Suprapubic skin (tissue), 4 donors: ENCODE data around the gene GALNT17. TPM values are rescaled to one million over a fixed set of nuclear protein-coding genes. Genes with fewer than 3 reads are reported as not detected.
"Not testable (repeated sequence)": the region's sequence is repeated elsewhere in the genome, so short reads cannot be mapped to it uniquely, and the experiment has no call there.

Source experiments
- DNase-seq, 2 donors: peaks; one replicate each; pipeline ENCODE4 v3.0.0-alpha.2; 2019; ENCODE audit warnings: low spot score in 2 of 2
- H3K27ac ChIP-seq: fragments of 200-600 bp; sonication (generic); one replicate; pipeline ENCODE4 v1.5.1; 2019
- H3K27me3 ChIP-seq: fragments of 200-600 bp; sonication (generic); one replicate; pipeline ENCODE4 v1.5.1; 2019
- H3K36me3 ChIP-seq: fragments of 200-600 bp; sonication (generic); one replicate; pipeline ENCODE4 v1.5.1; 2019
- H3K4me1 ChIP-seq: fragments of 200-600 bp; sonication (generic); one replicate; pipeline ENCODE4 v1.5.1; 2019
- H3K4me3 ChIP-seq: fragments of 200-600 bp; sonication (generic); one replicate; pipeline ENCODE4 v1.5.1; 2019; ENCODE audit warnings: mild to moderate bottlenecking
- H3K9me3 ChIP-seq: fragments of 200-600 bp; sonication (generic); one replicate; pipeline ENCODE4 v1.5.1; 2019
- EP300 ChIP-seq: sonication (generic); formaldehyde crosslinking; IDR thresholded peaks from one replicate; pipeline ENCODE4 v1.6.1; 2017; ENCODE audit warnings: antibody characterized with exemption
- POLR2A ChIP-seq, 2 donors: fragments of 450-650 bp; IDR thresholded peaks; one replicate each; pipeline ENCODE4 v1.6.1; 2017; ENCODE audit warnings: antibody characterized with exemption in 2 of 2, mild to moderate bottlenecking in 2 of 2, moderate library complexity in 2 of 2
- POLR2AphosphoS5 ChIP-seq, 3 donors: sonication (generic); formaldehyde crosslinking; IDR thresholded peaks; one replicate each; pipeline ENCODE4 v1.6.1; 2017; ENCODE audit warnings: antibody characterized with exemption in 3 of 3
- WGBS: methylation state at CpG from one replicate; pipeline ENCODE4 v1.1.5; 2018; 5-methylcytosine and 5-hydroxymethylcytosine counted together
- total RNA-seq, 4 donors: library from RNA; depleted of rRNA; stranded (reverse); fragments of >200 nt; gene quantifications; one replicate each; pipeline ENCODE4 v1.1.0, GENCODE V29; 2016
- TF ChIP-seq, protein P1 (sequence below), 2 donors: fragments of 200-600 bp in 1 of 2; fragments of 450-650 bp in 1 of 2; sonication (generic) in 1 of 2; IDR thresholded peaks; one replicate each; pipeline ENCODE4 v1.5.1; 2016 to 2019; ENCODE audit warnings: antibody characterized with exemption in 2 of 2, mild to moderate bottlenecking in 1 of 2, moderate library complexity in 1 of 2

The GALNT17 gene
- total RNA-seq, 4 donors from 2014 or later = 2.0 to 4.7 (median 2.7) TPM

DNA sequence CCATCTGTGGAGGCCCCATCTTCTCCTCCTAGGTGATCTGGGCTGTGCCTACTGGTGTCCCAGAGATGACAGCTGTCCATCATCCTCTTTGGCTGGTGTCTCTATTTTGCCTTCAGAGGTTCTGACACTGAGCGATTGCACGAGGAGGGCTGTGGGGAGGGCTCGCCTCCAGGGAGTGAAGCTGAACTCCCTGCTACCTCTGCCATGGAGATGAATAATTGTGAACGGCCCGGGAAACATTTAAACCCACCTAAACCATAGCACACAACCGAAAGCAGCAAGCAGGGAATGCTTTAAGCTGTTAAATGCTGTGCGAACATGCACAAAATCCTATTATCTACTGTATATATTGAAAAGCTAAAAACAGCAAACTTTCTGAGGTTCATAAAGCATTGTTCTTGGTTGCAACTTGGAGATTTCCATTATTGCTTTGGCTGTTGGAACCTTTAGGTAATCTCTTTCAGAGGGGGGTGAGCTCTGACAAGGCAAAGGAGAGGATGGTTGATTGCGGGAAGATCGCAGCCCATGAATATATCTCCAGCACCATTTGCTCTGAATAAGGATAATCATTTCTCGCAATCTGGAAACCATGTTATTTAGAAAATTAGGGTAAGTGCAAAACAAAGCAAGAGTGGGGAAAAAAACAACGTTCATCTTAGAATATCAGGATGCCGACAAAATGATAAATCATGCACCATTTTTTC, 507.6 kb downstream of the GALNT17 start:
- H3K27me3 ChIP-seq = no peaks in the 10 kb centered on the region
- no peaks in the 10 kb centered on the region for H3K36me3 ChIP-seq
- DNase-seq = no peak
- no peak overlapping the region for H3K27ac ChIP-seq
- H3K9me3 ChIP-seq = no peaks in the 10 kb centered on the region
- WGBS = 74% methylated on average over 12 of the region's 12 CpGs
- no peak overlapping the region for H3K4me3 ChIP-seq
- H3K4me1 ChIP-seq = no peaks in the 10 kb centered on the region
- TF ChIP-seq, protein P1, sequence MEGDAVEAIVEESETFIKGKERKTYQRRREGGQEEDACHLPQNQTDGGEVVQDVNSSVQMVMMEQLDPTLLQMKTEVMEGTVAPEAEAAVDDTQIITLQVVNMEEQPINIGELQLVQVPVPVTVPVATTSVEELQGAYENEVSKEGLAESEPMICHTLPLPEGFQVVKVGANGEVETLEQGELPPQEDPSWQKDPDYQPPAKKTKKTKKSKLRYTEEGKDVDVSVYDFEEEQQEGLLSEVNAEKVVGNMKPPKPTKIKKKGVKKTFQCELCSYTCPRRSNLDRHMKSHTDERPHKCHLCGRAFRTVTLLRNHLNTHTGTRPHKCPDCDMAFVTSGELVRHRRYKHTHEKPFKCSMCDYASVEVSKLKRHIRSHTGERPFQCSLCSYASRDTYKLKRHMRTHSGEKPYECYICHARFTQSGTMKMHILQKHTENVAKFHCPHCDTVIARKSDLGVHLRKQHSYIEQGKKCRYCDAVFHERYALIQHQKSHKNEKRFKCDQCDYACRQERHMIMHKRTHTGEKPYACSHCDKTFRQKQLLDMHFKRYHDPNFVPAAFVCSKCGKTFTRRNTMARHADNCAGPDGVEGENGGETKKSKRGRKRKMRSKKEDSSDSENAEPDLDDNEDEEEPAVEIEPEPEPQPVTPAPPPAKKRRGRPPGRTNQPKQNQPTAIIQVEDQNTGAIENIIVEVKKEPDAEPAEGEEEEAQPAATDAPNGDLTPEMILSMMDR (IDR thresholded peaks at IDR 0.05) = no peak
- no peak for TF ChIP-seq POLR2AphosphoS5 (IDR thresholded peaks at IDR 0.05)
- TF ChIP-seq POLR2A (IDR thresholded peaks at IDR 0.05) = no peak
- TF ChIP-seq EP300 = no peak

DNA sequence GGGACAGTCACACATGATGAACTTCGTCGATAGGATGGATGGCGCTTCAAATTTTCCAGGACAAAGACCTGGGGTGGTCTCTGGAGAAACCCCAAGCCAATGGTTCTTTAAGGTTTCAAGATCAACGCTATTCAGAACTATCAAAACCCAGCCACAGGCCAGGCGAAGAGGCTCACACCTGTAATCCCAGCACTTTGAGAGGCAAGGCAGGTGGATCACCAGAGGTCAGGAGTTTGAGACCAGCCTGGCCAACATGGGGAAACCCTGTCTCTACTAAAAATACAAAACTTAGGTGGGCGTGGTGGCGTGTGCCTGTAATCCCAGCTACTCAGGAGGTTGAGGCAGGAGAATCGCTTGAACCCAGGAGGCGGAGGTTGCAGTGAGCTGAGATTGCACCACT, 511.1 kb downstream of the GALNT17 start:
- 90% methylated on average over 9 of the region's 9 CpGs for WGBS
- H3K36me3 ChIP-seq, H3K4me1 ChIP-seq, H3K9me3 ChIP-seq, DNase-seq, H3K4me3 ChIP-seq, H3K27ac ChIP-seq, H3K27me3 ChIP-seq: not testable (repeated sequence)

DNA sequence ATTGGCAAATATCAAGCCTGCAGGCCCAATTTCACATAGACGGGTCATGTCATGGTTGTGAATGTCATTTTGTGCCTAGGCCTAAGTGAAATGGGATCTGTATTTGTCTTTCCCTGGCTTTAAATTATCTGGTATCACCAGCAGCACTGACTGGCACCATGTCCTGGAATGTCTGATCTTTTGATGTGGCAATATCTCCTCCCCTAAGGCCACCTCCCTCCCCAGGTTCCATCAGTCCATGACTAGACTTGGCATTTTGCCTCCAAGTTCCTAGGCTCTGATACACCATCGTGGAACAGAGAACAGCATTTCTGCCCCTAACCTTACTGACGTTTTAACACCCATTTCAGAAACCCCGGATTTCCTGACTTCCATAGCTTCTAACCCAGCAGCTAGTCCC, 513.9 kb downstream of the GALNT17 start:
- Histone ChIP-seq H3K9me3 (peaks cover 4% of the 10 kb centered on the region), H3K27ac (no peak overlapping the region), H3K36me3 (no peaks in the 10 kb centered on the region), H3K4me3 (no peak overlapping the region), H3K27me3 (no peaks in the 10 kb centered on the region), H3K4me1 (no peaks in the 10 kb centered on the region)
- 75% methylated on average over 4 of the region's 4 CpGs for WGBS
- no peak for DNase-seq
- TF ChIP-seq, protein P1 (IDR thresholded peaks at IDR 0.05) = no peak
- TF ChIP-seq EP300 = no peak

DNA sequence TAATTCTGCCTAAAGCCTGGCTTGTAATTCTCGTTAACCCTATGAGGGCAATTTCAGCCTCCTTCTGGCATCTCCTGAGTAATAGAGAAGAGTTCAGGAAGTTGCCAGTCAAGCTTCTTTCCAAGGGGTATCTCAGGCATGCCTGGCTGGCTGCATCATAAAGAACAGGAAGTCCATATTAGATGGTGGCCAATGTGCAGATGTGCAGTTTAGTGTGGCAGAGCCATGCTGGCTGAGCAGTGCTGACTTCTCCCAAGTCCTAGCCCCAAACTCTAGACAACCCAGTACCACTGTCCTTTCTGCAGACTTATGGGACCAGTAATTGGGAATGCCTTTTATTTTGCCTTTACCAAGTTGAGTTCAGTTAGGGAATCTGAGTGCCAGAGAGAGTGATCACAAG, 517.9 kb downstream of the GALNT17 start:
- Histone ChIP-seq H3K4me3 (no peak overlapping the region), H3K27ac (no peak overlapping the region), H3K4me1 (no peaks in the 10 kb centered on the region), H3K27me3 (no peaks in the 10 kb centered on the region), H3K9me3 (peaks cover 4% of the 10 kb centered on the region), H3K36me3 (no peaks in the 10 kb centered on the region)
- DNase-seq = no peak
- 86% methylated on average over 1 of the region's 1 CpG for WGBS
- TF ChIP-seq, protein P1 (IDR thresholded peaks at IDR 0.05) = no peak
- TF ChIP-seq POLR2AphosphoS5 (IDR thresholded peaks at IDR 0.05) = no peak
- no peak for TF ChIP-seq POLR2A (IDR thresholded peaks at IDR 0.05)
- TF ChIP-seq EP300 = no peak

DNA sequence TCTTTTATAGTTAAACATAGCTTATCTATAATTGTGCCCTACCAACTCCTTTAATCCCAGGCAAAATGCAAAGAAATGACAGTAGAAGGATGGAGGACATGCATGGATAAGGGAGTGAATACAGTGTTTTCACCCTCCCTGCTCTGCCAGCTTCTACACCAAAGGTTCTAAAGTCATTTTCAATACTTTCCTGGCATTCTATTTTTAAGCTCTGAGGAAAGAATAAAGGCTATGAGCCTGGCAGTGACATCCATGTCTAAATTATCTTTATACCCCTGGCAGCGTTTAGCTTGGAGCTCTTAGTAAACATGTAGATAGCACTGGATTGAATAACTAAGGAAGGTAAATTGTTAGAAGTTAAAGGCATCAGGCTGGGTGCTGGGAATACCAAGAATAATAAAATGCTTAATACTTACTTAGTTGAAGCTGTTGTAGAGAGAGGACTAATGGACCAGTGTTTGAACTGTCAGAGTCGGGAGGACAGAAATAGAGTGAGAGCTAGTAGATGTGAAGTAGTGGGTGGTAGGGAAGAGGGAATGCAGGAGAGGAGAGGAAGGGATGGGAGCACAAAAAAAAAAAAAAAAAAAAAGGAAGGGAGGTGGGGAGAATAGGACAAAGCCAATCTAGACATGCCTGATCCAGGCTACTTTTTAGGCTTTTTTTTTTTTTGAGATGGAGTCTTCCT, 518.9 kb downstream of the GALNT17 start:
- WGBS = 79% methylated on average over 2 of the region's 2 CpGs
- DNase-seq = no peak
- no peaks in the 10 kb centered on the region for H3K27me3 ChIP-seq
- H3K4me1 ChIP-seq = no peaks in the 10 kb centered on the region
- peaks cover 4% of the 10 kb centered on the region for H3K9me3 ChIP-seq
- TF ChIP-seq POLR2A (IDR thresholded peaks at IDR 0.05) (no peak), EP300 (no peak), POLR2AphosphoS5 (IDR thresholded peaks at IDR 0.05) (no peak)
- TF ChIP-seq, protein P1 (IDR thresholded peaks at IDR 0.05) = no peak
- H3K27ac ChIP-seq = no peak overlapping the region
- no peak overlapping the region for H3K4me3 ChIP-seq
- no peaks in the 10 kb centered on the region for H3K36me3 ChIP-seq
